ENCODE results near the gene PATJ.

DNA sequence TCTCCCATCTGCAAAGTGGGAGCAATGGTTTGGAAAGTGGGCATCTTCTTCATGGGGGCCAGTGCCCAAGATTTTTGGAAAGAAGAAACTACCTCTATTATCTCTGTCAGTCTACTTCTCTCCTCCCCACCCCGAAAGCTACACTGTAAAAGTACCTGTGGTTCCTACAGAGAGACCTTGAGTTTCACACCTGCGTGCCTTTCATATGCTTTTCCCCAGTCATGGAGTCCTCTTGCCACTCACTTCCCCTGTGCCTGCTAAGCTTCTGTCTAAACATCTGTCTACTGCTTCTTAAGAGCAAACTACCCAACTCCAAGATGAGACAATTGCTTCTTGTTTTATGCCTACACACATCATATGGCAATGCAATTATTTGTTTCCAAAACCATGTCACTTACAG, 261.5 kb downstream of the PATJ start:
- TF ChIP-seq POLR2AphosphoS5 (IDR thresholded peaks at IDR 0.05) (no peak), POLR2A (IDR thresholded peaks at IDR 0.05) (no peak), EP300 (IDR thresholded peaks at IDR 0.05; ENCODE audit: low read depth) (no peak)
- TF ChIP-seq, protein P1, sequence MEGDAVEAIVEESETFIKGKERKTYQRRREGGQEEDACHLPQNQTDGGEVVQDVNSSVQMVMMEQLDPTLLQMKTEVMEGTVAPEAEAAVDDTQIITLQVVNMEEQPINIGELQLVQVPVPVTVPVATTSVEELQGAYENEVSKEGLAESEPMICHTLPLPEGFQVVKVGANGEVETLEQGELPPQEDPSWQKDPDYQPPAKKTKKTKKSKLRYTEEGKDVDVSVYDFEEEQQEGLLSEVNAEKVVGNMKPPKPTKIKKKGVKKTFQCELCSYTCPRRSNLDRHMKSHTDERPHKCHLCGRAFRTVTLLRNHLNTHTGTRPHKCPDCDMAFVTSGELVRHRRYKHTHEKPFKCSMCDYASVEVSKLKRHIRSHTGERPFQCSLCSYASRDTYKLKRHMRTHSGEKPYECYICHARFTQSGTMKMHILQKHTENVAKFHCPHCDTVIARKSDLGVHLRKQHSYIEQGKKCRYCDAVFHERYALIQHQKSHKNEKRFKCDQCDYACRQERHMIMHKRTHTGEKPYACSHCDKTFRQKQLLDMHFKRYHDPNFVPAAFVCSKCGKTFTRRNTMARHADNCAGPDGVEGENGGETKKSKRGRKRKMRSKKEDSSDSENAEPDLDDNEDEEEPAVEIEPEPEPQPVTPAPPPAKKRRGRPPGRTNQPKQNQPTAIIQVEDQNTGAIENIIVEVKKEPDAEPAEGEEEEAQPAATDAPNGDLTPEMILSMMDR (IDR thresholded peaks at IDR 0.05) = no peak
